MM.1S (cell line): ENCODE data around the gene SLC35G3.

Source experiments
- DNase-seq: peaks from one replicate; pipeline ENCODE4 v3.0.0-alpha.2; 2015
- H2AFZ ChIP-seq: fragments of 300-600 bp; sonication (generic); 2 replicates; pipeline ENCODE4 v1.6.0; 2016; ENCODE audit warnings: antibody characterized with exemption, low read length
- H3F3A ChIP-seq: fragments of 300-600 bp; sonication (generic); 2 replicates; pipeline ENCODE4 v1.6.1; 2016; ENCODE audit warnings: mild to moderate bottlenecking, antibody characterized with exemption, low read length, moderate library complexity, mixed read lengths; ENCODE audit not compliant: insufficient read depth
- H3K27ac ChIP-seq: fragments of 300-600 bp; sonication (generic); 2 replicates; pipeline ENCODE4 v1.5.1; 2016; ENCODE audit warnings: mild to moderate bottlenecking, low read length
- H3K27me3 ChIP-seq: fragments of 300-600 bp; sonication (generic); replicated peaks from 2 replicates; pipeline ENCODE4 v1.6.0; 2016; ENCODE audit warnings: low read length; ENCODE audit not compliant: insufficient read depth
- H3K36me3 ChIP-seq: fragments of 300-600 bp; sonication (generic); replicated peaks from 2 replicates; pipeline ENCODE4 v1.6.1; 2016; ENCODE audit warnings: mild to moderate bottlenecking, low read length, mixed read lengths; ENCODE audit not compliant: insufficient read depth
- H3K4me1 ChIP-seq: fragments of 300-600 bp; sonication (generic); 2 replicates; pipeline ENCODE4 v1.6.1; 2016; ENCODE audit warnings: low read length, mixed read lengths
- H3K4me2 ChIP-seq: fragments of 300-600 bp; sonication (generic); 2 replicates; pipeline ENCODE4 v1.6.0; 2016; ENCODE audit warnings: low read depth, low read length
- H3K4me3 ChIP-seq: fragments of 300-600 bp; sonication (generic); 2 replicates; pipeline ENCODE4 v1.5.1; 2016; ENCODE audit warnings: low read length, mixed read lengths
- H3K79me2 ChIP-seq: fragments of 300-600 bp; sonication (generic); 2 replicates; pipeline ENCODE4 v1.6.1; 2016; ENCODE audit warnings: mixed run types, low read length, mixed read lengths
- H3K9ac ChIP-seq: fragments of 300-600 bp; sonication (generic); 2 replicates; pipeline ENCODE4 v1.6.1; 2016; ENCODE audit warnings: low read length, mixed read lengths
- H3K9me2 ChIP-seq: fragments of 300-600 bp; sonication (generic); replicated peaks from 2 replicates; pipeline ENCODE4 v1.6.1; 2016; ENCODE audit warnings: mild to moderate bottlenecking, low read length, mixed read lengths; ENCODE audit not compliant: insufficient read depth
- H3K9me3 ChIP-seq: fragments of 300-600 bp; sonication (generic); replicated peaks from 2 replicates; pipeline ENCODE4 v1.6.1; 2016; ENCODE audit warnings: mild to moderate bottlenecking, low read length, mixed read lengths; ENCODE audit not compliant: insufficient read depth
- H4K20me1 ChIP-seq: fragments of 300-600 bp; sonication (generic); 2 replicates; pipeline ENCODE4 v1.6.1; 2016; ENCODE audit warnings: mild to moderate bottlenecking, low read length, moderate library complexity, mixed read lengths; ENCODE audit not compliant: insufficient read depth
- EZH2 ChIP-seq: fragments of 300-600 bp; sonication (generic); optimal IDR thresholded peaks from 2 replicates; pipeline ENCODE3; 2017; ENCODE audit warnings: low read depth, mild to moderate bottlenecking, antibody characterized with exemption, low read length, mixed read lengths
- EZH2phosphoT487 ChIP-seq: fragments of 300-600 bp; sonication (generic); IDR thresholded peaks from 2 replicates; pipeline ENCODE4 v1.6.1; 2018; ENCODE audit warnings: antibody characterized with exemption, low read length
- TF ChIP-seq, protein P1 (sequence below): fragments of 300-600 bp; sonication (generic); IDR thresholded peaks from 2 replicates; pipeline ENCODE4 v1.5.1; 2016; ENCODE audit warnings: antibody characterized with exemption, low read length, mixed read lengths

SLC35G3 gene

DNA sequence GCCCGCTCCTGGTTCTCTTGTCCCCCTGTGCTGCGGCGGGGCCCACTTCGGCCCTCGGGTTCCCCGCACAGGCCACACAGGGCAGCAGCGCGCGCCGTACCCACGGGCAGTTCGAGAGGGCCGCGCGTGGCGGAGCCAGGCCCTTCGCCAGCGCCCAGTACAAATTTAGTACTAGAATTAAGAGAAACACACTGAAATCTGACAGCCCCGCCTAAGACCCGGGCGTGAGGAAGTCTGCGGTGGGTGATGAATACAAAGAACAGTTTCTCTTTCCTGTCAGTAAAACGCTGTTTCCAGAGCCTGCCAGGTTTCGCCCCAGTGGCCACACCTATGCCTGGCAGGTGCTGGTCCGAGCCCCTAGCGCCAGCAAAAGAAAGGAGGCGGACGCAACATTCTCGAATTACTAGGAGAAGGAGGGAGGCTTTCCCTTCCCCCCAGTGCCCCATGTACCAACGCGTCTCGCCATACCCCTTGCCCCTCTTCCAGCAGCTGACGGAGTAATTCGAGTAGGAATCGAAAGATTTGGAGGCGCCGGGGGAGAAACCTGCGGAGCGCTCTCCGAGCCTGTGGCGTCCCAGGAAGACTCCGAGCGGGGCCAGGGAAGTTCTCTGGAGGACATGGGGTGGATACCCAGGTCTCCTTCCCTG, 48.1 kb upstream of the SLC35G3 start:
- TF ChIP-seq EZH2phosphoT487, result no peak
- TF ChIP-seq, protein P1, sequence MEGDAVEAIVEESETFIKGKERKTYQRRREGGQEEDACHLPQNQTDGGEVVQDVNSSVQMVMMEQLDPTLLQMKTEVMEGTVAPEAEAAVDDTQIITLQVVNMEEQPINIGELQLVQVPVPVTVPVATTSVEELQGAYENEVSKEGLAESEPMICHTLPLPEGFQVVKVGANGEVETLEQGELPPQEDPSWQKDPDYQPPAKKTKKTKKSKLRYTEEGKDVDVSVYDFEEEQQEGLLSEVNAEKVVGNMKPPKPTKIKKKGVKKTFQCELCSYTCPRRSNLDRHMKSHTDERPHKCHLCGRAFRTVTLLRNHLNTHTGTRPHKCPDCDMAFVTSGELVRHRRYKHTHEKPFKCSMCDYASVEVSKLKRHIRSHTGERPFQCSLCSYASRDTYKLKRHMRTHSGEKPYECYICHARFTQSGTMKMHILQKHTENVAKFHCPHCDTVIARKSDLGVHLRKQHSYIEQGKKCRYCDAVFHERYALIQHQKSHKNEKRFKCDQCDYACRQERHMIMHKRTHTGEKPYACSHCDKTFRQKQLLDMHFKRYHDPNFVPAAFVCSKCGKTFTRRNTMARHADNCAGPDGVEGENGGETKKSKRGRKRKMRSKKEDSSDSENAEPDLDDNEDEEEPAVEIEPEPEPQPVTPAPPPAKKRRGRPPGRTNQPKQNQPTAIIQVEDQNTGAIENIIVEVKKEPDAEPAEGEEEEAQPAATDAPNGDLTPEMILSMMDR, result peak; percentile 66
- no peaks in the 10 kb centered on the region for H3K36me3 ChIP-seq
- H3K4me2 ChIP-seq, result peak overlapping the region; percentile 94
- H3K27me3 ChIP-seq, result no peaks in the 10 kb centered on the region
- H3K9me2 ChIP-seq, result no peaks in the 10 kb centered on the region
- H3K9me3 ChIP-seq, result no peaks in the 10 kb centered on the region
- H3K9ac ChIP-seq, result peak overlapping the region; percentile 66; the same call in 1 of the 2 replicates
- H3K79me2 ChIP-seq, result no peaks in the 10 kb centered on the region
- DNase-seq, result peak; percentile 96
- H3F3A ChIP-seq, result peaks cover 37% of the 10 kb centered on the region
- H3K27ac ChIP-seq, result peak overlapping the region; percentile 75; the same call in 1 of the 2 replicates
- peaks cover 12% of the 10 kb centered on the region for H3K4me1 ChIP-seq
- peak overlapping the region; percentile 87 for H2AFZ ChIP-seq
- H4K20me1 ChIP-seq, result no peaks in the 10 kb centered on the region
- H3K4me3 ChIP-seq, result peak overlapping the region; percentile 76

DNA sequence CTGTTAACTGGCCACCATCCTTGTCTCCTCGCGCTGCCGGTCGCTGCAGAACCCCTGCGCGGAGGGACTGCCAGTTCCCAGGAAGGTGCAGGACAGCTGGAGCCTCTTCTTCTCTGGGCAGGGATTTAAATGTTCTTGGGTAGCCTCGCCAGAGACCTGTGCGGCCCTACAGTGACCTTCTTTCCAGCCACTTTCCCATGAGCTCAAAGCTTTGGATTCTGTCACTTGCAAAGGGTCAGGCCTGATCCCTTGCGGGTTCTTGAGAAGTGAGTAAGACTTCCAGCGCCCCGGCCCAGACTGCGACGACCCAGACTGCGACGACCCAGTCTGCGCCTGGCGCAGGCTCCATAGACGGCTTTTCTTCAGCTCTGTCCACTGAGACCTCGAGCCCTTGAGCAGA, 47.3 kb upstream of the SLC35G3 start:
- Histone ChIP-seq H4K20me1 (no peaks in the 10 kb centered on the region), H3K27me3 (no peaks in the 10 kb centered on the region), H3K27ac (no peak overlapping the region; the same call in 1 of the 2 replicates), H3K36me3 (no peaks in the 10 kb centered on the region), H2AFZ (no peak overlapping the region), H3K9me3 (no peaks in the 10 kb centered on the region), H3K9ac (no peak overlapping the region), H3K79me2 (no peaks in the 10 kb centered on the region), H3F3A (peaks cover 37% of the 10 kb centered on the region), H3K4me3 (peak overlapping the region; percentile 76; the same call in 1 of the 2 replicates), H3K4me2 (peak overlapping the region; percentile 94), H3K4me1 (peaks cover 12% of the 10 kb centered on the region), H3K9me2 (no peaks in the 10 kb centered on the region)
- TF ChIP-seq EZH2 (no peak), EZH2phosphoT487 (no peak)
- TF ChIP-seq, protein P1, result no peak
- DNase-seq, result no peak

DNA sequence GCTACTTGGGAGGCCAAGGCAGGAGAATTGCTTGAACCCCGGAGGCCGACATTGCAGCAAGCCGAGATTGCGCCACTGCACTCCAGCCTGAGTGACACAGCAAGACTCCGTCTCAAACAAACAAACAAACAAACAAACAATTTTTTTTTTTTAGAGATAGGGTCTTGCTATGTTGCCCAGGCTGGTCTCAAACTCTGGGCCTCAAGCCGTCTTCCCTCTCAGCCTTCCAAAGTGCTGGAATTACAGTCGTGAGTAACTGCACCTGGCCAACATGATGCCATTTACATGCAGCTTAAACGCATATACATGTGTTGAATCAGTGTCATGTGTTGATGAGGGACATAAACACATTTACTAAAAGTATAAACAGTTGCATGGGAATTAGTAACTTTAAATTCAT, 46.7 kb upstream of the SLC35G3 start:
- TF ChIP-seq EZH2 (no peak), EZH2phosphoT487 (no peak)
- TF ChIP-seq, protein P1, result no peak
- Histone ChIP-seq H3K36me3 (no peaks in the 10 kb centered on the region), H3K4me1 (peaks cover 12% of the 10 kb centered on the region), H2AFZ (no peak overlapping the region), H3K9me3 (no peaks in the 10 kb centered on the region), H3K9me2 (no peaks in the 10 kb centered on the region), H3K9ac (no peak overlapping the region), H3K4me3 (no peak overlapping the region), H3K4me2 (no peak overlapping the region), H4K20me1 (no peaks in the 10 kb centered on the region), H3K79me2 (no peaks in the 10 kb centered on the region), H3F3A (peaks cover 37% of the 10 kb centered on the region), H3K27ac (no peak overlapping the region), H3K27me3 (no peaks in the 10 kb centered on the region)
- no peak for DNase-seq
